ENCODE results near the gene ARHGEF17.
"Not testable (repeated sequence)": the region's sequence is repeated elsewhere in the genome, so short reads cannot be mapped to it uniquely, and the experiment has no call there.

ARHGEF17 gene

GRCh38 chr11:73308003-73308960 lies at the start of gene ARHGEF17:
TSS of gene ARHGEF17 (plus strand) at chr11:73308276. CDS start at chr11:73308639, 363 bp downstream.
- DNase-seq = peak; percentile 18 to 19

- DNase-seq = no peak
These were observed 48.5 kb upstream of the ARHGEF17 start for GRCh38 chr11:73259406-73260126.

- DNase-seq = no peak
These were observed 48.0 kb upstream of the ARHGEF17 start for GRCh38 chr11:73260127-73260457.

DNA sequence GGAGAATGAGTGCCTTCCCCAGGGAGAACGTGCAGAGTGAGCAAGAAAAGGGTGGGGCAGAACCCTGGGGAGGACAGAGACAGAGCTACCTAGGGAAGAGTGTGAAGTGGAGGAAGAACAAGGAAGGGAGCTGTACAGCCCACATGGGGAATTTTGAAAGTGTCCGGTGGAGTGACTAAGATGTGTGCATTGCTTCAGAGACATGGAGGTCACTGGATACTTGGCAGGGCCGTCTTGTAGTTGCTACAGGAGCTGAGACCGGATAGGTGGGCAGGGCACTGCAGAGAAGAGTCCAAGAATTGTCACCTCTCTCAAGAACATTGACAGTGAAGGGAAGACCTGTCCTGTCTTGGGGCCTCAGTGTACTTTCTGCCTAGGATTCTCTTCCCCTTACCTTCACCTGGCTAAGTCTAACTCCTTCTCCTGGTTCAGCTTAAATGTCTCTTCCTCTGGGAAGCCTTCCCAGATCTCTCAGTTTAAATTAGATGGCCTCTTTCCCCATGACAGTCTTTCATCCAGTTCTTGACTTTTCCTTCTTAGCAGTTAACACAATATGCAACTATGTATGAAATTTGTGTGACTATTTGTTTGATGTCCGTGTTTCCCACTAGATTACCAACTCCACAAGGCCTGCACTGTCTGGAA lies 45.1 kb upstream of the ARHGEF17 start:
- DNase-seq = no peak

GRCh38 chr11:73263640-73264039 lies 44.4 kb upstream of the ARHGEF17 start:
- DNase-seq = no peak

DNA sequence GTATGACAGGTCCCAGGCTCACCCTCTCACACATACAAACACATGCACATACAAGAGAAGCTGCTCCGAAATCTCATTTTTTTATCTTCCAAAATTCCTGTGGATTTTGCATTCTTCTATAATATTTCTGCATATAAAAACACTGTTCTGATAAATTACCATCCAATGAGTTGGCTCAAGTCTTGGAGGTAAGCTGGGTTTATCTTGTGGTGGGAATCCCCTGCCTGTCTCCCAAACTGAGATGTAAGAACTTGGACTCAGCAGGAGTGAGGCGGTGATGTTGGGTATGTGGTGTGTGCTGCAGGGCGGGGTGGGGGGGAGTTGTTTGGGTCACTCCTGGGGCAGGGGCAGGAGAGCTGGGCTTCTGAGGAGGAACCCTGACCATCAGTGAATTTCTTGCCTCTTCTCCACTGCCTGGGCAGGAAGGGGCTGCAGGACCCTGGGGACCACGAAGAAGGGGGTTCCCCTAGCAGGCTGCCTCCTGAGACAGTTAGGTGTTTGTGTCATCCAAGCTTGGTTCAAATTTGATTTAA lies 42.7 kb upstream of the ARHGEF17 start:
- no peak for DNase-seq

DNA sequence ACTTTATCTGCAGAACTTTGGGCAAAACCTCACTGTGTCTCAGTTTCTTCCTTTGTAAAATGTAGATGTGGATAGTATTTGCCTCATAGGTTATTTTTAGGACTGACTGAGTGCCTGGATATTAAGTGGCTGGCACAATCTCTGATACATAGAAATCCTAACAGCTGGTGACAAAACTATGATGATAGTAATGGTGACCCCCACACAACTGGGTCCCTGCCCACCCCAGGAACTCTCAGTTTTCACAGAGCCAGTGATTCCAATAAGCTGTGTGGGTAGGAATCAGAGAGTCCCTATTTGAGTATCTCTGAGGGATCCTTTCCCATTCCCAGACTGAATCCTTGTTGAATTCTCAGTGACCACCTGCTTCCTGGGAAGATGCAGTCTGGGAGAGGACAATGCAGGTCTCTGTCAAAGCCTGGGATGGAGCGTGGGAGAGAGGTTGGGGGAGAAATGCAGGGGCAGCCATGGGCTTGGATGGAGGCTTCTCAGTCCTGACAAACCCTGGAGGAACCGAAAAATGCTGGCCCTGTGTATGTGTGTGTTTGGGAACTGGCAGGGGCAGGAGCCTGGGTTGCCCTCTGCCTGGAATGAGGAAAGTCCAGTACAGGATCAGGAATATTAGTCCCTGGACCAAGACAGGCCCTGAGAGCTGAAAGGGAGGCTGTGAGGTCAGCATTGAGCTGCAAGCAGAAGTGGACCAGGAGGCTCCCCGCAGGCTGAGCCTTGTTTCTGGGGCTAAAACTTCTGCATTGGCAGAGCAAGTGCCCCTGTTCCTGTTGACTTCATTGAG lies 42.0 kb upstream of the ARHGEF17 start:
- no peak for DNase-seq

DNA sequence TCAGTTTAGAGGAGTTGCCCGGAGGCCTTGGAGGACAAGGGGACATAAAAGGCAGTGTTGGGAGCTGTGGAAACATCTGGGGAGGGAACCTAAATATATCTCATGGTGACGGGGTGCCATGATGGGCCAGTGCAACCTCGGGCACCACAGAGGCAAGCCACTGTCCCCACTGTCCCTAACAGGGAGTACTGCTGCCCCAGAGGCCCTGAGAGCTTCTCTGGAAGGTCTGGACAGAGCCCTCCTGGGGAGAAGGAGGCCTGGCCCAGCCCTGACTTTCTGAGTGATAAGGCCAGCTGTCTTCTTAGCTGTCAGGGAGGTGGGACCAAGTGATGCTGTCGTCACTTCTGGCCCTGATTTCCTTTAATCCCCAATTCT lies 41.4 kb upstream of the ARHGEF17 start:
- DNase-seq = no peak

GRCh38 chr11:73267122-73267846 lies 40.8 kb upstream of the ARHGEF17 start:
- no peak for DNase-seq

DNA sequence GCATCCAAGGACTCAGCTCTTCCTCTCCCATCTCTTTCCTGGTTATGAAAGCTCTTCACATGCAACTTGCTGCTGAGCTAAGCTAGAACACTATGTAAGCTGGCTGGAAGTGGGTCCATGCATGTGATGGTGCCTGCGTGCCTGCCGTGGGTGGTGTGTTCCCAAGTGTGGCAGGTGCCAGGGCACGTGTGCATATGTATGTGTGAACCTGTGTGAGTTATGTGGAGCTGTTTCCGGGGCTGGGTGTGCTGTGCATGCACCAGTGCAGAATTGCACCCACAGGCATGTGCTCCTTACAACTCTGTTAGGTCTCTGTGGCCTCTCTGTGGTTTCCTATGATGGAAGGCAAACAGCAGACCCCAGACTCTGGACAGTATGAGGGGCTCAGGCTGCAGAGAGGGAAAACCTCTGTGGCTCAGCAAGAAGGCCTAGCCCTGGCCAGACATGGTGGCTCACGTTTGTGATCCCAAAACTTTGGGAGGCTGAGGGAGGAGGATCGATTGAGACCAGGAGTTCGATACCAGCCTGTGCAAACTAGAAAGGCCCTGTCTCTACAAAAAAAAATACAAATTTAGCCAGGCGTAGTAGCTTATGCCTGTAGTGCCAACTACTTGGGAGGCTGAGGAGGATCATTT lies 40.1 kb upstream of the ARHGEF17 start:
- no peak for DNase-seq

- DNase-seq = no peak
These were observed 39.3 kb upstream of the ARHGEF17 start for GRCh38 chr11:73268671-73269271.

DNA sequence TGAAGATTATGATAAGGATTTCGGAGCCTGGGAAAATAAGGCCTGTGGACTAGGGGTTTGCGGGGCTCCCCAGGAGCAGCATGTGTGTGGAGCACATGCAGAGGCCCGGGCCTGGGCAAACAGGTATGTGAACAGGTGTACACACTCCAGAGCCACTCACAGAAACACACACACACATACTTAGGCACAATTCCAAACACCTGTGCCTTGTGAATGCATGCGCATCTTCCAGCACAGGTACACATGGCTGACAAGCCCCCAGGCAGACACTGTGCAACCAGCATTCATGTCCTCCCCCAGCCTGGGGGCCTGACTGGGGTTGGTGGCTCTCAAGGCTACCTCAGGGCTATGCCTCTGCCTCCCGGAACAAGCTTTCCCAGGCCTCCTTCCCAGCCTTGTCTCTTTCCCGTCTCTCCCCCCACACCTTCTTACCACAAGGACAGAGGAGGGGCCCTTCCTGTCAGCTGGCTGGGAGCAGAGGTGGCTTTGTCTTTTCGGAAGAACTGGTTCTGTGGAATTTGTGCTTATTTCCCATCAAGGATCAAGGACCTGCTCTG lies 38.5 kb upstream of the ARHGEF17 start:
- no peak for DNase-seq

DNA sequence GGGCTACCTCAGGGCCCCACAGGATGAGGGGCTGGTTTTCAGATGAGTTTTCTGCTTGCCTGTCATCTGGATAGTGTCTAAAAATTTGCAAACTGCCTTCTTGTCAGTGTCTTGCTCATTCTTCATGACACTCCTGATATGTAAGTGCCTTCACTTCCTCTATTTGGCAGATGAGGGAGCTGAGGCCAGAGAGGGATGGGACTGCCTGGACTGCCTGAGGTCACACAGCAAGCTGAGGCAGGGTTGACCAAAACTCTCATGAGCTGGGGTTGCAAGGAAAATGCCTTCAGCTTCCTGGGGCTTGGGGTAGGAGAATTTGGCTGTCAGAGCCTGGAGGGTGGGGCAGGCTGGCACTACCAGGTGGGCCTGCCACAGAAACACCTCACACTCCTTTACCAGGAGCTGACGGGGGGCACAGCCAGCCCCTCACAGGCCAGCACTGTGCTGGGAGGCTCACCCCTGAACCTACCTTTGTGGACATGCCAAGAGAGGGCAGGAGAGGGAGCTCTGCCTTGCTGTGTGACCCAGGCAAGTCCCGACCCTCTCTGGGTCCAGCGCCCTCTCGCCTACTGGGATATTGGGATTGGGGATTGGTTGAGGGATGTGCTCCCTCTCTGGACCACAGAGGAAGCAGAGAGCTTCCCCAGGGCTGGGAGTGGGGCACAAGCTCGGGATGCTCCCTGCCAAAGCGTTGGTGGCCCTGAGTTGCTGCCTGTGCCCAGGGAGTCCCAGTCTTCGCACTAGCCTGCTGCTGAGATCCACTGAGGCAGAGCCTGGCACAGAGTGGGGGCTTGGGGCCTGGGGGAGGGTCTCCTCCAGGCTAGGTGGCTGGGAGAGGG lies 37.8 kb upstream of the ARHGEF17 start:
- DNase-seq = no peak

DNA sequence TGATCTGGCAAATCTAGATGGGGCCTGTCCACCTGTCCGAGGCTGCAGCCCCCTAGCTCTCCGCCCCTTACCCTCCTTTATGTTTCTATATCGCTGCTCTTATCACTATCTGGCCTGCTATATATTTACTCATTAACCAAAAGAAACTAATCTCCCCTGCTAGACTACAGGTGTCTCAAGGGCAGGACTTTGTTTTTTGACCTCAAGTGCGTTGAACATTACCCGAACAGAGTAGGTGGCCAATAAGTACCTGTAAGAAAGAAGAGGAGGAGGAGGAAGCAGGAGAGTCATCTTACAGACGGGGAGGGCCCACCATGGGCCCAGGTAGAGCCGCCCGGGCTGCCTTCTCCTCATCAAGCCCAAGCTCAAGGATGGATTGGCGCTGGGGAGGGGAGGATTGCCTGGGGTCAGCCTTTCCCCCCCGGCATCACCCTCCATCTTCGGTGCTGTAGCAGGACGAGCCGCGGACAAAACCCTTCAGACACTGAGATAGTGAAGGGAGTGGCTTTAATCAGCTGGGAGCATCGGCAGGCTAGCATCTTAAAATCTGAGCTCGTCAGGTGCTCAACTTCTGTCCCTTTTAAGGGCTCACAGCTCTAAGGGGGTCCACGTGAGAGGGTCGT lies 37.1 kb upstream of the ARHGEF17 start:
- no peak for DNase-seq

- DNase-seq = not testable (repeated sequence)
These were observed 36.6 kb upstream of the ARHGEF17 start for GRCh38 chr11:73271478-73271865.

- DNase-seq = no peak
These were observed 36.0 kb upstream of the ARHGEF17 start, which contains the start of gene P2RY6 for GRCh38 chr11:73271936-73272679. TSS of gene P2RY6 (plus strand) at chr11:73272338. CDS start at chr11:73296519, 24,181 bp downstream.

DNA sequence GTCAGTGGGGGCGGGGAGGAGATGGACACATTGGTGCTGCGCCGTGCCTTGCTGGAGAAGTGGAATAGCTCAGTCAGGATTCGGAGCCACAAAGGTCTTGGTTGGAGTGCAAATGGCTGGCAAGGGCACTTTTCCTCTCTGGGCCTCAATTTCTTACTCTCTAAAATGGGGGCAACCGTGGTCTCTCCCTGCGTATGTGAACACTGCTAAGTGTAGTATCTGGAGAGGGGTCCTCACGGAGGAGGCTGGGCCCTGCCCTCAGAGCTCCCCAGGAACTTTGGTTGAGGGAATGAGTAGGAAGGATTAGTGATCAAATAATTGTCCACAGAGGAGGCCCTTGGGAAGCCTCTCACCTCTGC lies 35.4 kb upstream of the ARHGEF17 start:
- no peak for DNase-seq

DNA sequence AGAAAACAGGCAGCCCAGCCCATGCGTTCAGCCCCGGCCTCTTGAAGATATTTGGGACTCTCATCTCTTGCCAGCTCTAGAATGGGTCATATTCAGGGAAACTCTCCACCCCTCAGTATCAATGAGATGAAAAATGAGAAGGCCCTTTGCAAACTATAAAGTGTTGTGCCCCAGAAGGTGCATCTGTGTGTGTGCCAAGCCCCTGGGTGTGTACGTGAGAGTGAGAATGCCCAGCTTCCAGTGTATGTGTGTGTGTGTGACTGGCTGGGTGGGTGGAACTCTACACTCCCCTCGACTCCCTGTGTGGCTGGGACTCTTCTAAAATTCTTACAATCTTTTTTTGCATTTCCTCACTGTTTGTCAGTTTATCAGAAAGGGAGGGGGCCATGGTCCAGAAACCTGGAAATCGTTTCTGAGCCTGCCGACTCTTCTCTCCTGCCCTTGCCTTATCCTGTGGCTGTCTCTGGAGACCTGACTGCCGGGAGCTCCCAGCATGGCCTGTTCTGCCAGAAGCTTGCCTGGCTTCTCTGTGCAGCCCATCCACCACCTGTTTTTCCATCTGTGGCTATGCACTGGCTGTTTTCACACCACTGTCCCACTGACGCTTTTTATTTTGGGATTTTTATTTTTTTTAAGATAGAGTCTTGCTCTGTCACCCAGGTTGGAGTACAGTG lies 34.7 kb upstream of the ARHGEF17 start:
- DNase-seq = no peak
